Mesendoderm (in vitro differentiated cells): ENCODE results near the gene INSYN2B. TPM values are rescaled to one million over a fixed set of nuclear protein-coding genes. Genes with fewer than 3 reads are reported as not detected.

ENCODE experiments used
- DNase-seq: peaks from one replicate; pipeline ENCODE4 v3.0.0; 2013
- H2AK5ac ChIP-seq: 2 replicates; pipeline ENCODE4 v1.6.1; 2013; ENCODE audit warnings: low read length, inconsistent platforms
- H2BK120ac ChIP-seq: 2 replicates; pipeline ENCODE4 v1.6.1; 2013; ENCODE audit warnings: low read depth, mild to moderate bottlenecking, low read length, moderate library complexity, mixed read lengths
- H2BK15ac ChIP-seq: replicated peaks from 2 replicates; pipeline ENCODE4 v1.6.1; 2013; ENCODE audit warnings: low read depth, mild to moderate bottlenecking, moderate library complexity
- H2BK5ac ChIP-seq: 2 replicates; pipeline ENCODE4 v1.6.1; 2013; ENCODE audit warnings: low read length, inconsistent platforms
- H3K18ac ChIP-seq: 2 replicates; pipeline ENCODE4 v1.6.1; 2013; ENCODE audit warnings: mild to moderate bottlenecking, low read length, mixed read lengths
- H3K23ac ChIP-seq: one replicate; pipeline ENCODE4 v1.6.1; 2013; ENCODE audit warnings: low read length
- H3K27ac ChIP-seq: 2 replicates; pipeline ENCODE4 v1.5.1; 2013; ENCODE audit warnings: low read depth, mild to moderate bottlenecking, inconsistent platforms, low read length, moderate library complexity
- H3K27me3 ChIP-seq: 2 replicates; pipeline ENCODE4 v1.6.1; 2013; ENCODE audit warnings: low read length, control low read depth, mild to moderate bottlenecking, inconsistent platforms; ENCODE audit not compliant: insufficient read depth, poor library complexity
- H3K36me3 ChIP-seq: 2 replicates; pipeline ENCODE4 v1.6.1; 2013; ENCODE audit warnings: low read length, inconsistent platforms; ENCODE audit not compliant: control insufficient read depth, insufficient read depth
- H3K4ac ChIP-seq: one replicate; pipeline ENCODE4 v1.6.1; 2013; ENCODE audit warnings: low read depth, mild to moderate bottlenecking, low read length, moderate library complexity
- H3K4me1 ChIP-seq: 2 replicates; pipeline ENCODE4 v1.6.1; 2013; ENCODE audit warnings: low read depth, low read length, inconsistent platforms; ENCODE audit not compliant: control insufficient read depth
- H3K4me2 ChIP-seq: 2 replicates; pipeline ENCODE4 v1.6.1; 2013; ENCODE audit warnings: low read length
- H3K4me3 ChIP-seq: 2 replicates; pipeline ENCODE4 v1.5.1; 2013; ENCODE audit warnings: mild to moderate bottlenecking, low read length
- H3K56ac ChIP-seq: one replicate; pipeline ENCODE4 v1.6.1; 2013; ENCODE audit warnings: low read length
- H3K79me1 ChIP-seq: 2 replicates; pipeline ENCODE4 v1.6.1; 2013; ENCODE audit warnings: low read length, inconsistent platforms
- H3K79me2 ChIP-seq: 2 replicates; pipeline ENCODE4 v1.6.1; 2013; ENCODE audit warnings: mild to moderate bottlenecking, low read length; ENCODE audit not compliant: control insufficient read depth, insufficient read depth
- H3K9ac ChIP-seq: 2 replicates; pipeline ENCODE4 v1.6.1; 2013; ENCODE audit warnings: low read length, inconsistent platforms
- H4K5ac ChIP-seq: one replicate; pipeline ENCODE4 v1.6.1; 2013; ENCODE audit warnings: low read length
- H4K8ac ChIP-seq: one replicate; pipeline ENCODE4 v1.6.1; 2013; ENCODE audit warnings: low read depth, mild to moderate bottlenecking, control low read depth, low read length, moderate library complexity
- WGBS: extraction: QIAGEN DNeasy Blood & Tissue Kit; methylation state at CpG from one replicate; pipeline ENCODE4 v1.1.7; 2013; ENCODE audit warnings: low lambda C conversion rate, missing lambda C conversion rate; ENCODE audit not compliant: insufficient coverage; ENCODE audit errors: extremely low coverage; 5-methylcytosine and 5-hydroxymethylcytosine counted together
- polyA plus RNA-seq, 2 experiments: library from polyadenylated mRNA; stranded (reverse); fragments of 200-250 nt; gene quantifications; one replicate each; pipeline ENCODE4 v1.2.3, GENCODE V29; 2013

Gene INSYN2B
- 0.04 TPM for polyA plus RNA-seq (2013, experiment 1 of 2)
- 0.06 TPM for polyA plus RNA-seq (2013, experiment 2 of 2)

DNA sequence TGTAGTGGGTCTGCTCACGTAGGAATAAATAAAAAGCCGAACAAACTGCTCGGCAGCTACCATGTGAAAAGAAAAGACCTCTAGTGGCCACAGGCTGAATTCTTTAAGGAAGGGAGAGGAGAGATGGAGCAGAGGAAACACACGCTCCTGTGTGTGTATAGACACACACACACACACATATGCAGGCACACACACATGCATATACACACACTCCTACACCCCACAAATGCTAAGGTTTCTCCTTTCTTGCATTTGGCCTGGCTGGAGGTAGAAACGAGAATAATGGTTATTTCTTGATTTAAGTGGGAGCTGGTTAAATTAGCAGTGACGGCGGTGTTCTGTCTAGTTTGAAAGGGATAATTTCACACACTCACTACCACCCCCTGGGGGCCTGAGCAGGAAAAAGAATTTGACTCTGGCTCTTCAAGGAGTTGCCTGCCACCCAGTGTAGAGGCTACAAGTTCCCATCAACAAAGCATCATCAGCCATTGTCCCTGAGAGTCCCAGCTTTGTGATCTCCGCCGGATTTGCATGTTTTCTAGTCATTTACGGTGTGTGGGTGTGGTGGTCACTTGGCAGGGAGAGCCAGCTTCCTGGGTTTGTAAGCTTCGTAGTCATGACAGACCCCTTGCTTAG is at the start of gene INSYN2B:
Gene INSYN2B, minus strand, starts transcription at position 78 of the 636 bp plus-strand sequence. CDS start 96,597 bp downstream, outside the sequence.
- no peak within 1 kb of the TSS for H3K27ac ChIP-seq
- no peaks in the 10 kb centered on the region for H3K79me2 ChIP-seq
- peaks cover 12% of the 10 kb centered on the region for H3K4me1 ChIP-seq
- peak within 1 kb of the TSS; percentile 58 for H2BK15ac ChIP-seq
- peak; percentile 97 for DNase-seq
- peak within 1 kb of the TSS; percentile 23 for H4K5ac ChIP-seq
- H3K4me2 ChIP-seq = peak within 1 kb of the TSS; percentile 39
- no peak within 1 kb of the TSS for H2BK5ac ChIP-seq
- H3K56ac ChIP-seq = peak within 1 kb of the TSS; percentile 83
- peak within 1 kb of the TSS; percentile 62 for H3K9ac ChIP-seq
- no peak within 1 kb of the TSS for H4K8ac ChIP-seq
- H3K27me3 ChIP-seq = no peaks in the 10 kb centered on the region
- H2BK120ac ChIP-seq = no peak within 1 kb of the TSS
- no peak within 1 kb of the TSS for H3K4ac ChIP-seq
- no peaks in the 10 kb centered on the region for H3K79me1 ChIP-seq
- no peak within 1 kb of the TSS for H3K23ac ChIP-seq
- H2AK5ac ChIP-seq = no peak within 1 kb of the TSS
- WGBS = no CpG with 5 or more reads among the region's 11 CpGs
- peak within 1 kb of the TSS; percentile 9 for H3K4me3 ChIP-seq
- H3K18ac ChIP-seq = peak within 1 kb of the TSS; percentile 77
- no peaks in the 10 kb centered on the region for H3K36me3 ChIP-seq

- WGBS = no CpG with 5 or more reads among the region's 2 CpGs
- Histone ChIP-seq H3K27me3 (no peaks in the 10 kb centered on the region), H3K56ac (no peak overlapping the region)
Observed at GRCh38 chr5:170028124-170028523, 47.8 kb upstream of the INSYN2B start.

DNA sequence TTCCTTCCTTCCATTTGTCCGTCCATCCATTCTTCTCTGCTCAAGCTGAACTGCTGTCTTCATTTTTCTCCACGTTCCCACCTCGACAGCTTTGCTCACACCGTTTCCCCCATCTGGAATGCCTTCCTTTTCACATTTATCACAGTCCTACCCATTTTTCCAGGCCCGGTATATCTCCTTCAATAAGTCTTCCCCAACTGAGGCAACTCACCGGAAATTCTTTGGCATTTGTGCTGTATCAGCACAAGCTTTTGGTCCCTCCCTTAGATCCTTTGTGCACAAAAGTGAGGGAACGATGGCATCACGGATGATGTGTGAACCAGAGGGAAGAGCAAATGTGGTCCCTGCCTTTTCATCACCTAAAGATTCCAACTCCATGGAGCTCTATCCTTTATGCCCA is 45.6 kb upstream of the INSYN2B start:
- Histone ChIP-seq H3K27me3 (no peaks in the 10 kb centered on the region), H3K4ac (no peak overlapping the region), H2BK15ac (no peak overlapping the region), H4K8ac (no peak overlapping the region), H3K9ac (no peak overlapping the region), H3K4me2 (no peak overlapping the region), H3K23ac (no peak overlapping the region), H2AK5ac (no peak overlapping the region), H3K36me3 (no peaks in the 10 kb centered on the region), H3K79me2 (no peaks in the 10 kb centered on the region), H2BK120ac (no peak overlapping the region), H3K56ac (no peak overlapping the region), H4K5ac (no peak overlapping the region), H3K4me3 (no peak overlapping the region), H3K79me1 (no peaks in the 10 kb centered on the region), H3K27ac (no peak overlapping the region), H3K18ac (no peak overlapping the region), H3K4me1 (no peaks in the 10 kb centered on the region), H2BK5ac (no peak overlapping the region)
- no CpG with 5 or more reads among the region's 8 CpGs for WGBS
- no peak for DNase-seq

More at GRCh38 chr5:170028124-170028523, 47.8 kb upstream of the INSYN2B start:
- Histone ChIP-seq H3K4ac (no peak overlapping the region), H3K27ac (no peak overlapping the region), H3K4me3 (no peak overlapping the region), H4K5ac (no peak overlapping the region), H3K4me1 (no peaks in the 10 kb centered on the region), H3K36me3 (no peaks in the 10 kb centered on the region), H3K23ac (no peak overlapping the region), H2BK15ac (no peak overlapping the region), H3K18ac (no peak overlapping the region), H3K79me2 (no peaks in the 10 kb centered on the region), H2AK5ac (no peak overlapping the region), H3K9ac (no peak overlapping the region), H4K8ac (no peak overlapping the region), H2BK120ac (no peak overlapping the region), H3K4me2 (no peak overlapping the region), H2BK5ac (no peak overlapping the region), H3K79me1 (no peaks in the 10 kb centered on the region)
- DNase-seq = no peak

DNA sequence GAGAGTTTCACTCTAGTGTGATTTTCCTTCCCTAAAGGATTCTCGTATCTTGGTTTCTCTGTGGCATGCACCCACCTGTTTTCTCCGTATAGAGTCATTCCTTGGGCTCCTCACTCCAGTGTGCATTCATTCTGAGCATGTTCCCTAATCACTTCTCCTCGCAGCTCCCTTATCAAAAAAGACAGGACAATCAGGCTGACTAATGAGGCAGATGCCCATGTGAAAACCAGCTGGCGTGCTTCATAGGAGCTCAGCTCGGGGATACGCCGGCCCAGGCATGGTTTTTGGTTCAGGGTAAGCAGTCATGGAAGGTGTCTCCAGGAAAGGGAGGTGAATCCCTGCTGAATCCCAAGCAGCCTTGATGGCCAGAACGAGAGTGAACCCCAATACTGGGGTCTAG is 41.2 kb upstream of the INSYN2B start:
- Histone ChIP-seq H3K4ac (no peak overlapping the region), H2BK5ac (no peak overlapping the region), H3K27ac (no peak overlapping the region), H3K56ac (no peak overlapping the region), H3K23ac (no peak overlapping the region), H3K79me2 (no peaks in the 10 kb centered on the region), H3K9ac (no peak overlapping the region), H3K27me3 (no peaks in the 10 kb centered on the region), H3K4me2 (no peak overlapping the region), H2BK15ac (no peak overlapping the region), H2AK5ac (no peak overlapping the region), H4K5ac (no peak overlapping the region), H3K4me3 (no peak overlapping the region), H3K79me1 (no peaks in the 10 kb centered on the region), H4K8ac (no peak overlapping the region), H3K36me3 (no peaks in the 10 kb centered on the region), H3K18ac (no peak overlapping the region), H2BK120ac (no peak overlapping the region), H3K4me1 (no peaks in the 10 kb centered on the region)
- WGBS = no CpG with 5 or more reads among the region's 8 CpGs
- no peak for DNase-seq

GRCh38 chr5:170020423-170020822 is 40.1 kb upstream of the INSYN2B start:
- Histone ChIP-seq H3K9ac (no peak overlapping the region), H4K8ac (no peak overlapping the region), H3K56ac (no peak overlapping the region), H3K4me1 (no peaks in the 10 kb centered on the region), H2BK15ac (no peak overlapping the region), H3K4ac (no peak overlapping the region), H3K4me2 (no peak overlapping the region), H2BK5ac (no peak overlapping the region), H3K79me1 (no peaks in the 10 kb centered on the region), H3K4me3 (no peak overlapping the region), H3K18ac (no peak overlapping the region), H3K27ac (no peak overlapping the region), H2AK5ac (no peak overlapping the region), H3K36me3 (no peaks in the 10 kb centered on the region), H4K5ac (no peak overlapping the region), H3K27me3 (no peaks in the 10 kb centered on the region), H3K23ac (no peak overlapping the region), H3K79me2 (no peaks in the 10 kb centered on the region), H2BK120ac (no peak overlapping the region)
- no CpG with 5 or more reads among the region's 3 CpGs for WGBS
- DNase-seq = no peak

DNA sequence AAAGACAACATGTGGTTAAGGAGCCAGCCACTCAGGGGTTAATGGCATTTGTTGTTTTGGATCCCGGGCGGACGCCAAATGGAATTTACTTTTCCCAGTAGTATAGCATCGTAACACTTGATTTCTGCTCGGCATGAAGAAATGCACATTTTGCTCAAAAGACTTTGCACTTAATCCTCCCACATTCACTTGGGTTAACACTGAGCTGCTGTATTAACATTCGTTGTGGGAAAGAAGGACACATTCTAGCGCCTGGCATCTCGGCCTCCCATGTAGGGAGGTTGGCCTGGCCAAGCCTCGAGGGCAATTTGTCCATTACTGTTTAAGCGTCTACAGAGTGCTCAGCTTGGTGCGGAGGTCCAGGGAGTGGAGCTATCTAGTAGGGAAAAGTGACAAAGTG is 32.3 kb upstream of the INSYN2B start:
- H3K23ac ChIP-seq = no peak overlapping the region
- H3K9ac ChIP-seq = no peak overlapping the region
- H3K79me2 ChIP-seq = no peaks in the 10 kb centered on the region
- no peak overlapping the region for H4K8ac ChIP-seq
- H3K4me1 ChIP-seq = no peaks in the 10 kb centered on the region
- H3K4me2 ChIP-seq = no peak overlapping the region
- H3K27ac ChIP-seq = no peak overlapping the region
- H3K56ac ChIP-seq = no peak overlapping the region
- H2AK5ac ChIP-seq = no peak overlapping the region
- H3K27me3 ChIP-seq = no peaks in the 10 kb centered on the region
- no peak overlapping the region for H2BK5ac ChIP-seq
- no peak overlapping the region for H2BK120ac ChIP-seq
- no peak overlapping the region for H3K4ac ChIP-seq
- H3K36me3 ChIP-seq = no peaks in the 10 kb centered on the region
- DNase-seq = no peak
- no peak overlapping the region for H4K5ac ChIP-seq
- H3K18ac ChIP-seq = no peak overlapping the region
- H2BK15ac ChIP-seq = no peak overlapping the region
- WGBS = no CpG with 5 or more reads among the region's 11 CpGs
- H3K4me3 ChIP-seq = no peak overlapping the region
- no peaks in the 10 kb centered on the region for H3K79me1 ChIP-seq
